OCI-LY3 (cell line): ENCODE measurements around the gene RFNG.

ENCODE experiments used
- H2AFZ ChIP-seq: fragments of 200-600, 300-600 bp; shearing (Covaris generic); 2 replicates; pipeline ENCODE4 v1.6.0; 2014; ENCODE audit warnings: antibody characterized with exemption, low read depth, low read length
- H3K27ac ChIP-seq: fragments of 200-600, 300-600 bp; sonication (generic); 2 replicates; pipeline ENCODE4 v1.5.1; 2014; ENCODE audit warnings: mild to moderate bottlenecking, low read length, moderate library complexity, mixed read lengths
- H3K27me3 ChIP-seq: fragments of 200-600, 300-600 bp; sonication (generic); 2 replicates; pipeline ENCODE4 v1.6.1; 2014; ENCODE audit warnings: low read depth, low read length, mixed read lengths
- H3K36me3 ChIP-seq: fragments of 200-600, 300-600 bp; sonication (generic); replicated peaks from 2 replicates; pipeline ENCODE3; 2014; ENCODE audit warnings: low read depth, low read length, mixed read lengths
- H3K4me1 ChIP-seq: fragments of 300-600, 200-600 bp; sonication (generic); 2 replicates; pipeline ENCODE4 v1.6.1; 2014; ENCODE audit warnings: low read length, mixed read lengths
- H3K4me2 ChIP-seq: fragments of 200-600, 300-600 bp; sonication (generic); 2 replicates; pipeline ENCODE4 v1.6.1; 2014; ENCODE audit warnings: low read length, mixed read lengths
- H3K4me3 ChIP-seq: fragments of 300-600, 200-600 bp; sonication (generic); 2 replicates; pipeline ENCODE4 v1.5.1; 2014; ENCODE audit warnings: antibody characterized with exemption, mild to moderate bottlenecking, low read length, moderate library complexity
- H3K79me2 ChIP-seq: fragments of 300-600, 200-600 bp; shearing (Covaris generic); 2 replicates; pipeline ENCODE4 v1.6.1; 2014; ENCODE audit warnings: mild to moderate bottlenecking, low read length, mixed read lengths
- H3K9ac ChIP-seq: fragments of 300-600, 200-600 bp; shearing (Covaris generic); 2 replicates; pipeline ENCODE4 v1.6.0; 2014; ENCODE audit warnings: mild to moderate bottlenecking, low read length, moderate library complexity
- H3K9me3 ChIP-seq: fragments of 200-600, 300-600 bp; shearing (Covaris generic); 2 replicates; pipeline ENCODE4 v1.6.1; 2014; ENCODE audit warnings: low read length, mixed read lengths; ENCODE audit not compliant: insufficient read depth
- H4K20me1 ChIP-seq: fragments of 200-600, 300-600 bp; sonication (generic); 2 replicates; pipeline ENCODE4 v1.6.1; 2016; ENCODE audit warnings: low read length, mixed read lengths; ENCODE audit not compliant: insufficient read depth
- CTCF ChIP-seq: fragments of 200-600, 300-600 bp; sonication (generic); IDR thresholded peaks from 2 replicates; pipeline ENCODE4 v1.5.1; 2014; ENCODE audit warnings: antibody characterized with exemption, low read length, low read depth
- EZH2phosphoT487 ChIP-seq: fragments of 200-600 bp; shearing (Covaris generic); IDR thresholded peaks from 2 replicates; pipeline ENCODE4 v1.6.1; 2018; ENCODE audit warnings: antibody characterized with exemption, mixed run types, low read depth

Gene RFNG

DNA sequence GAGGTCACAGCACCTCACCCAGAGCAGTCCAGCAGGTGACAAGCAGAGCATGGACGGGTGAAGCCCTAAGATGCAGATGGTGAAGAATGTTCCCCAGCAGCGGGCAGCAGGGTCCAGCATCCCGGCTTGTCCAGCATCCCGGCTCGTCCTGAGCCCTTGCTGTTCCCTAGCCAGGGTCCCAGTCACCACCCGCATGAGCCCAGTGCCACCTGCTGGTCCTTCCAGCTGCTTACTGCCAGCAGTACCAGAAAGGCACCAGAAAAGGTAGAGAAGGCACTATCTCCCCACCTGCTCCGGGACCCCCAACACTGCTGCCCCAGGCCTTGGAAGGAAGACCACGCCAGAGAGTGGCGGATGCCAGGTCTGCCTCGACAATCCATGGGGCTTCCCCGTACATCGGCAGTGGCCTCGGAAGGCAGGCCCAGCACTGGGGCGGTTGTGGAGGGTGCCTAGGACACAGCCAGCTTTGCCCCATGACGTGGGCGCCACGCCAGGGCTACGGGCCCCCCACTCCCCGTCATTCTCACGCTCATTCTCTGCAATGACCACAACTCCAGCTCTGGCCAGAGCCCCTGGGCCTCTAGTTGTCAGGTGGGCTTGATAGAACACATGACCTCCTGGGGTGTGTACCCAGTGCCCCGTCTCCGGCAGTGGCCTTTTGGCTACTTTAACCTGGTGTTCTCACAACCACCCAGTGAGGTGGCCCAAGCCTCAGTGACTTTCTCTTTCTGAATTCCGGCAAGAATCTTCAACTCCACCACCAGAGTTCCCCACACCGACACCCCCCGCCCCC, 30.3 kb downstream of the RFNG start:
- peak; percentile 69 for TF ChIP-seq CTCF
- TF ChIP-seq EZH2phosphoT487 = no peak
- H3K79me2 ChIP-seq = peaks cover 15% of the 10 kb centered on the region
- H3K4me1 ChIP-seq = peaks cover 19% of the 10 kb centered on the region
- H4K20me1 ChIP-seq = peaks cover 13% of the 10 kb centered on the region
- peak overlapping the region; percentile 99 for H3K4me2 ChIP-seq
- no peaks in the 10 kb centered on the region for H3K27me3 ChIP-seq
- peak overlapping the region; percentile 100 for H3K4me3 ChIP-seq
- H3K9ac ChIP-seq = peak overlapping the region; percentile 97
- H3K27ac ChIP-seq = peak overlapping the region; percentile 45
- no peaks in the 10 kb centered on the region for H3K9me3 ChIP-seq
- H3K36me3 ChIP-seq = no peaks in the 10 kb centered on the region
- H2AFZ ChIP-seq = no peak overlapping the region

- peak overlapping the region; percentile 97; the same call in 1 of the 2 replicates for H3K9ac ChIP-seq
- no peaks in the 10 kb centered on the region for H3K27me3 ChIP-seq
- no peaks in the 10 kb centered on the region for H3K9me3 ChIP-seq
- H3K4me3 ChIP-seq = peak overlapping the region; percentile 100
- peaks cover 19% of the 10 kb centered on the region for H3K4me1 ChIP-seq
- H2AFZ ChIP-seq = no peak overlapping the region
- H3K4me2 ChIP-seq = peak overlapping the region; percentile 99
- peaks cover 13% of the 10 kb centered on the region for H4K20me1 ChIP-seq
- H3K36me3 ChIP-seq = no peaks in the 10 kb centered on the region
- H3K27ac ChIP-seq = no peak overlapping the region
- TF ChIP-seq CTCF = no peak
- TF ChIP-seq EZH2phosphoT487 = no peak
- H3K79me2 ChIP-seq = peaks cover 15% of the 10 kb centered on the region
These were observed 31.0 kb downstream of the RFNG start for GRCh38 chr17:82020572-82021106.

GRCh38 chr17:82019690-82020571, 31.7 kb downstream of the RFNG start:
- Histone ChIP-seq H2AFZ (no peak overlapping the region), H3K27ac (no peak overlapping the region), H3K9me3 (no peaks in the 10 kb centered on the region), H3K4me3 (no peak overlapping the region), H3K79me2 (peaks cover 15% of the 10 kb centered on the region), H3K27me3 (no peaks in the 10 kb centered on the region), H3K9ac (no peak overlapping the region), H3K4me1 (peaks cover 19% of the 10 kb centered on the region), H3K4me2 (no peak overlapping the region), H3K36me3 (no peaks in the 10 kb centered on the region), H4K20me1 (peaks cover 13% of the 10 kb centered on the region)
- TF ChIP-seq EZH2phosphoT487 (no peak), CTCF (peak; percentile 80)
